ENCODE results near the gene ENC1.

DNA sequence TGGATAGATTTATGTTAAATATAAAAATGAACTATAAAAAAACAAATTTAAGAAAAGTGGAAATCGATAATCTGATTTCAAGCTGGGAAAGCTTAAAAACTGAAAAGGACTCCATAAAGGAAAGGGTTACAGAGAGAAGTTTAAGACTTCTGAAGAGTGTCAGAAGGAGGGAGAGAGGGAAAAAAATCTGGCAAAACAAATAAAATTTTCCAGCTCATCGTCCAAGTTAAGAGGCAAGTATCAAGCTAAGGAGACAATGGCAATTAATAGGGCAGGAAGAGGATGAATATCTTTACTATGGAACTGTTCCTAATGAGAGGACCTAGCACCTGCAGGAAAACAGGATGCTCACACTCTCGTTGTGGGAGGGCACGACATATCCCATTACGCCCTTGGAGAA is 24.0 kb upstream of the ENC1 start:
- TF ChIP-seq, protein P1, sequence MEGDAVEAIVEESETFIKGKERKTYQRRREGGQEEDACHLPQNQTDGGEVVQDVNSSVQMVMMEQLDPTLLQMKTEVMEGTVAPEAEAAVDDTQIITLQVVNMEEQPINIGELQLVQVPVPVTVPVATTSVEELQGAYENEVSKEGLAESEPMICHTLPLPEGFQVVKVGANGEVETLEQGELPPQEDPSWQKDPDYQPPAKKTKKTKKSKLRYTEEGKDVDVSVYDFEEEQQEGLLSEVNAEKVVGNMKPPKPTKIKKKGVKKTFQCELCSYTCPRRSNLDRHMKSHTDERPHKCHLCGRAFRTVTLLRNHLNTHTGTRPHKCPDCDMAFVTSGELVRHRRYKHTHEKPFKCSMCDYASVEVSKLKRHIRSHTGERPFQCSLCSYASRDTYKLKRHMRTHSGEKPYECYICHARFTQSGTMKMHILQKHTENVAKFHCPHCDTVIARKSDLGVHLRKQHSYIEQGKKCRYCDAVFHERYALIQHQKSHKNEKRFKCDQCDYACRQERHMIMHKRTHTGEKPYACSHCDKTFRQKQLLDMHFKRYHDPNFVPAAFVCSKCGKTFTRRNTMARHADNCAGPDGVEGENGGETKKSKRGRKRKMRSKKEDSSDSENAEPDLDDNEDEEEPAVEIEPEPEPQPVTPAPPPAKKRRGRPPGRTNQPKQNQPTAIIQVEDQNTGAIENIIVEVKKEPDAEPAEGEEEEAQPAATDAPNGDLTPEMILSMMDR (IDR thresholded peaks at IDR 0.05 in 2 of 3, conservative IDR thresholded peaks at IDR 0.05 in 1 of 3; ENCODE audit: control insufficient read depth in 2 of 3, extremely low read depth in 1 of 3, insufficient read depth in 1 of 3, low read depth in 3 of 3, low read length in 3 of 3): no peak
- TF ChIP-seq DPF2 (IDR thresholded peaks at IDR 0.05) (no peak), ETV6 (conservative IDR thresholded peaks at IDR 0.05 in 1 of 2, IDR thresholded peaks at IDR 0.05 in 1 of 2; ENCODE audit: borderline replicate concordance in 1 of 2, low read depth in 1 of 2) (no peak), JUND (IDR thresholded peaks at IDR 0.05; ENCODE audit: low read depth, low read length) (no peak), JUNB (IDR thresholded peaks at IDR 0.05) (no peak), CREB1 (IDR thresholded peaks at IDR 0.05; ENCODE audit: low read depth) (no peak), IKZF2 (IDR thresholded peaks at IDR 0.05) (no peak)
- TF ChIP-seq, protein P2, sequence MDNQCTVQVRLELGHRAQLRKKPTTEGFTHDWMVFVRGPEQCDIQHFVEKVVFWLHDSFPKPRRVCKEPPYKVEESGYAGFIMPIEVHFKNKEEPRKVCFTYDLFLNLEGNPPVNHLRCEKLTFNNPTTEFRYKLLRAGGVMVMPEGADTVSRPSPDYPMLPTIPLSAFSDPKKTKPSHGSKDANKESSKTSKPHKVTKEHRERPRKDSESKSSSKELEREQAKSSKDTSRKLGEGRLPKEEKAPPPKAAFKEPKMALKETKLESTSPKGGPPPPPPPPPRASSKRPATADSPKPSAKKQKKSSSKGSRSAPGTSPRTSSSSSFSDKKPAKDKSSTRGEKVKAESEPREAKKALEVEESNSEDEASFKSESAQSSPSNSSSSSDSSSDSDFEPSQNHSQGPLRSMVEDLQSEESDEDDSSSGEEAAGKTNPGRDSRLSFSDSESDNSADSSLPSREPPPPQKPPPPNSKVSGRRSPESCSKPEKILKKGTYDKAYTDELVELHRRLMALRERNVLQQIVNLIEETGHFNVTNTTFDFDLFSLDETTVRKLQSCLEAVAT (IDR thresholded peaks at IDR 0.05): no peak

All from GM12878 (cell line).